ENCODE results near the gene DEGS1. TPM values are rescaled to one million over a fixed set of nuclear protein-coding genes. Genes with fewer than 3 reads are reported as not detected.

The DEGS1 gene
- total RNA-seq, 6 experiments from 2014 or later, result 17.9 to 43.5 (median 29.0) TPM

DNA sequence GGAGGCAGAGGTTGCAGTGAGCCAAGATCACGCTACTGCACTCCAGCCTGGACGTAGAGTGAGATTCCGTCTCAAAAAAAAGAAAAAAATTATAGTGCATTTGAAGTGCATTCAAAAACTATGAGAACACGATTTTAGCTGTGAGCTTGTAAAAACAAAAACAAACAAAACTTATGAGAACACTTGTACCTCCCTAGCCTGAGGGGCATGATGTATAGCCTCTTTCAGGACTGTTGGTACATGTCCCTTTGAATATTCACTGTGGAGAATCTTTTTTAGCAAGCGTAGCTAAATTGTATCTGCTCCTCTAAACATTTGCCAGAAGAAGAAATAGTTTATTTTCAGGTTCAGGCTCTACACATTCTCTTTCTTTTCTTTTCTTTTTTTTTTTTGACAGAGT, 9.5 kb upstream of the DEGS1 start:
- intact Hi-C loops (cut with DNase I), result no loop called here
- Histone ChIP-seq H3K4me3 (no peak overlapping the region), H3K27me3 (no peaks in the 10 kb centered on the region), H3K36me3 (no peaks in the 10 kb centered on the region), H3K9me3 (no peaks in the 10 kb centered on the region), H3K4me1 (no peaks in the 10 kb centered on the region), H3K27ac (no peak overlapping the region)
- ATAC-seq, result no peak
- no peak for DNase-seq
- no peak for TF ChIP-seq POLR2A (IDR thresholded peaks at IDR 0.05)
- TF ChIP-seq, protein P1, sequence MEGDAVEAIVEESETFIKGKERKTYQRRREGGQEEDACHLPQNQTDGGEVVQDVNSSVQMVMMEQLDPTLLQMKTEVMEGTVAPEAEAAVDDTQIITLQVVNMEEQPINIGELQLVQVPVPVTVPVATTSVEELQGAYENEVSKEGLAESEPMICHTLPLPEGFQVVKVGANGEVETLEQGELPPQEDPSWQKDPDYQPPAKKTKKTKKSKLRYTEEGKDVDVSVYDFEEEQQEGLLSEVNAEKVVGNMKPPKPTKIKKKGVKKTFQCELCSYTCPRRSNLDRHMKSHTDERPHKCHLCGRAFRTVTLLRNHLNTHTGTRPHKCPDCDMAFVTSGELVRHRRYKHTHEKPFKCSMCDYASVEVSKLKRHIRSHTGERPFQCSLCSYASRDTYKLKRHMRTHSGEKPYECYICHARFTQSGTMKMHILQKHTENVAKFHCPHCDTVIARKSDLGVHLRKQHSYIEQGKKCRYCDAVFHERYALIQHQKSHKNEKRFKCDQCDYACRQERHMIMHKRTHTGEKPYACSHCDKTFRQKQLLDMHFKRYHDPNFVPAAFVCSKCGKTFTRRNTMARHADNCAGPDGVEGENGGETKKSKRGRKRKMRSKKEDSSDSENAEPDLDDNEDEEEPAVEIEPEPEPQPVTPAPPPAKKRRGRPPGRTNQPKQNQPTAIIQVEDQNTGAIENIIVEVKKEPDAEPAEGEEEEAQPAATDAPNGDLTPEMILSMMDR (IDR thresholded peaks at IDR 0.05), result no peak
- 92% methylated on average over 5 of the region's 5 CpGs for WGBS (ENCODE audit: insufficient coverage, low coverage, low lambda C conversion rate, missing lambda C conversion rate)

DNA sequence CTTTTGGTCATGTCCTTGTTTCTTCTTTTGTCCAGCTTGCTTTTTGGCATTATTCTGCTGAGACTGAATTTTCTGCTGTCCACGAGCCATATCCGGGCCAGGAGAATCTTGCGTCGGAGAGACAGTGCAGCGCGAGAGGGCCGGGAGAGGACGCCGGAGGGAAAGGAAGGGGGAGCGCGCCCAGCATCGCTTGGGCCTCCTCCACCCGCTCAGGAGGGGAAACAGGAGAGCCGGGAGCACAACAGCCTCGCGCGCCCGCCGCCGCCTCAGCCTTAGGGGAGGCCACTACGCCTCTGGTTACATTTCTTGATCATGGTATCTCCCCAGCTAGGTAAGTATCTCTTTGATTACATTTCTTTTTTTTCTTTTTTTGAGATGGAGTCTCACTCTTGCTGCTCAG, 7.4 kb upstream of the DEGS1 start:
- Histone ChIP-seq H3K4me3 (peak overlapping the region in 1 of 3 donors; percentile 16), H3K9me3 (no peaks in the 10 kb centered on the region), H3K36me3 (no peaks in the 10 kb centered on the region), H3K27ac (no peak overlapping the region), H3K27me3 (no peaks in the 10 kb centered on the region), H3K4me1 (no peaks in the 10 kb centered on the region)
- no peak for TF ChIP-seq POLR2A (IDR thresholded peaks at IDR 0.05)
- intact Hi-C loops (cut with DNase I), result no loop called here
- DNase-seq (peak in 1 of 3 donors; percentile 39), ATAC-seq (peak; percentile 69 to 81 (median 80))
- WGBS (ENCODE audit: insufficient coverage, low coverage, low lambda C conversion rate, missing lambda C conversion rate), result 14% methylated on average over 13 of the region's 21 CpGs

DNA sequence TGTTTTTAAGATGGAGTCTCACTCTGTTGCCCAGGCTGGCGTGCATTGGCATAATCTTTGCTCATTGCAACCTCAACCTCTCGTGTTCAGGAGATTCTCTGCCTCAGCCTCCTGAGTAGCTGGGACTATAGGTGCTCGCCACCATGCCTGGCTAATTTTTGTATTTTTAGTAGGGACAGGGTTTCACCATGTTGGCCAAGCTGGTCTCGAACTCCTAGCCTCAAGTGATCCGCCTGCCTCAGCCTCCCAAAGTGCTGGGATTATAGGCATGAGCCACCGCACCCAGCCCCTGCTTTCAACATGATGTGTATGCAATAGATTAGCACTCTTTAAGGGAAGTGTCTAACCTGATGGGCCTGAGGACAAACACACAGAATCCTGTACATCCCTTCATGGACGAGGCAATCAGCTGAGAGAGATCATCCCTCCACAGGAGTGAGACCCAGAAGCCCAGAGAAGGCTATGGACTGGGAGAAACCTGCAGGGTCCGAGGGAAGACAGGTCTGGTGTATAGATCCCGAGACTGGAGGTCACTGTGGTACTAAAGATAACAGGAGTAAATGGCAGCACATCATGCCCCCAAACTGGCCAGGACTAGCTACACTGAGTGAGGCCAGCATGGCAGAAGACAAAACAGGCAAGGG, 5.6 kb upstream of the DEGS1 start:
- no peak for TF ChIP-seq POLR2A (IDR thresholded peaks at IDR 0.05)
- TF ChIP-seq, protein P1 (IDR thresholded peaks at IDR 0.05), result no peak
- Histone ChIP-seq H3K4me1 (peaks cover 0 to 4% (median 0%) of the 10 kb centered on the region in 4 donors), H3K4me3 (no peak overlapping the region), H3K9me3 (no peaks in the 10 kb centered on the region), H3K36me3 (no peaks in the 10 kb centered on the region), H3K27ac (no peak overlapping the region), H3K27me3 (no peaks in the 10 kb centered on the region)
- ATAC-seq (no peak), DNase-seq (peak in 1 of 3 donors; percentile 17)
- WGBS (ENCODE audit: insufficient coverage, low coverage, low lambda C conversion rate, missing lambda C conversion rate), result 88% methylated on average over 8 of the region's 9 CpGs
- intact Hi-C loops (cut with DNase I), result no loop called here

DNA sequence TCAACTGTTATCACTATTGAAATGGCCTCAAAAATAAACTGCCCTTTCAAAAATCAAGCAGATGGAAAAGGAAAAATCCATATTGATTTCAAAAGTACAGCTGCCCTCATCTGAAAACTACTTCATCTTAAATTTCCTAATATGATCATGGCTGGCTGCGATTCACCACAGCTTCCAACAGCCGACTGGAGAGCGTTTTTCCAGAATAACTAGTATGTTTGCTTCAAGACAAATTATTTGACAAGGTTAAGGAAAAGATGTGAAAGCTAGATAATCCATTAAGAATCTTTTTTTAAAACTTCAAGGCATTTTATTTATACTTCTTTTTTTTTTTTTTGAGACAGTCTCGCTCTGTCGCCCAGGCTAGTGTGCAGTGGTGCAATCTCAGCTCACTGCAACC, 4.1 kb upstream of the DEGS1 start:
- H3K27me3 ChIP-seq, result no peaks in the 10 kb centered on the region
- no peak for TF ChIP-seq POLR2A (IDR thresholded peaks at IDR 0.05)
- TF ChIP-seq, protein P1 (IDR thresholded peaks at IDR 0.05), result no peak
- no peaks in the 10 kb centered on the region for H3K9me3 ChIP-seq
- no peak for DNase-seq
- WGBS (ENCODE audit: insufficient coverage, low coverage, low lambda C conversion rate, missing lambda C conversion rate), result 94% methylated on average over 5 of the region's 5 CpGs
- peaks cover 0 to 4% (median 0%) of the 10 kb centered on the region in 4 donors for H3K4me1 ChIP-seq
- no peak overlapping the region for H3K4me3 ChIP-seq
- no peaks in the 10 kb centered on the region for H3K36me3 ChIP-seq
- no peak for ATAC-seq
- intact Hi-C loops (cut with DNase I), result no loop called here
- no peak overlapping the region for H3K27ac ChIP-seq

DNA sequence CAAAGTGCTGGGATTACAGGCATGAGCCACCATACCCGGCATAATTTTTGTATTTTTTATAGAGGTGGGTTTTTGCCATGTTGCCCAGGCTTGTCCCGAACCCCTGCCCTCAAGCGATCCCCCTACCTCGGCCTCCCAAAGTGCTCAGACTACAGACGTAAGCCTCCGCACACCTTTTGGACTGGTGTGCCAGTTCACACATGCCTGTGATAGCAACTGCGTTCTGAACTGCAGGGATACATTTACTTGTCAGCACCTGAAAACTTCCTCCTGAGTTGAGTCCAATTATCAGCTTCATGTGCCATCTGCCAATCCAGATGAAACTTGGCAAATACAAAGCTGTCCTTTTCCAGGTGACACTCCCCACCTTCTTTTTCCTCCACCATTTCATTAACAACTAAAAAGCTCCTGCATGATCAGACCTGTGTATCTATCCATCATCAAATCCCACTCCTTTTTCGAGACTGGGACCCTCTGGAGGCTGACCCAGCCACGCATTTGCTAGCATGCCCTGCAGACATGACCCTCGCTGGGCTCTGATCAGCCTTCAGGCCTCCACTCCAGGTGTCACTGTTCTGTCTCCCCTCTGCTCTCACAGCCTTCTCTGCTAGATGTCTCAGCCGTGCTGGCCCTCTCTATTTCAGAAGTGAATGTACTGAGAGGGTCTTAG, 2.1 kb upstream of the DEGS1 start:
- Histone ChIP-seq H3K36me3 (no peaks in the 10 kb centered on the region), H3K27me3 (no peaks in the 10 kb centered on the region), H3K27ac (no peak overlapping the region), H3K4me1 (peaks cover 0 to 9% (median 2%) of the 10 kb centered on the region in 4 donors), H3K9me3 (no peaks in the 10 kb centered on the region), H3K4me3 (no peak overlapping the region)
- WGBS (ENCODE audit: insufficient coverage, low coverage, low lambda C conversion rate, missing lambda C conversion rate), result 92% methylated on average over 6 of the region's 11 CpGs
- intact Hi-C loops (cut with DNase I), result no loop called here
- DNase-seq, result peak in 1 of 3 donors; percentile 44
- TF ChIP-seq POLR2A (IDR thresholded peaks at IDR 0.05), result no peak
- TF ChIP-seq, protein P1 (IDR thresholded peaks at IDR 0.05), result no peak
- ATAC-seq, result no peak
